Inferior parietal cortex (tissue), 1 donor: ENCODE results near the gene TSPAN33.
"Not testable (repeated sequence)": the region's sequence is repeated elsewhere in the genome, so short reads cannot be mapped to it uniquely, and the experiment has no call there.

ENCODE experiments used
- DNase-seq: peaks from one replicate; pipeline ENCODE4 v3.0.0-alpha.2; 2016; ENCODE audit errors: extremely low spot score

Gene TSPAN33, protein sequence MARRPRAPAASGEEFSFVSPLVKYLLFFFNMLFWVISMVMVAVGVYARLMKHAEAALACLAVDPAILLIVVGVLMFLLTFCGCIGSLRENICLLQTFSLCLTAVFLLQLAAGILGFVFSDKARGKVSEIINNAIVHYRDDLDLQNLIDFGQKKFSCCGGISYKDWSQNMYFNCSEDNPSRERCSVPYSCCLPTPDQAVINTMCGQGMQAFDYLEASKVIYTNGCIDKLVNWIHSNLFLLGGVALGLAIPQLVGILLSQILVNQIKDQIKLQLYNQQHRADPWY

GRCh38 chr7:129144095-129144833 is at the start of gene TSPAN33:
TSS of gene TSPAN33 (plus strand) at chr7:129144707. CDS start at chr7:129144981, 274 bp downstream.
- peak; percentile 74 for DNase-seq

GRCh38 chr7:129095258-129095657 is 49.2 kb upstream of the TSPAN33 start:
- no peak for DNase-seq

DNA sequence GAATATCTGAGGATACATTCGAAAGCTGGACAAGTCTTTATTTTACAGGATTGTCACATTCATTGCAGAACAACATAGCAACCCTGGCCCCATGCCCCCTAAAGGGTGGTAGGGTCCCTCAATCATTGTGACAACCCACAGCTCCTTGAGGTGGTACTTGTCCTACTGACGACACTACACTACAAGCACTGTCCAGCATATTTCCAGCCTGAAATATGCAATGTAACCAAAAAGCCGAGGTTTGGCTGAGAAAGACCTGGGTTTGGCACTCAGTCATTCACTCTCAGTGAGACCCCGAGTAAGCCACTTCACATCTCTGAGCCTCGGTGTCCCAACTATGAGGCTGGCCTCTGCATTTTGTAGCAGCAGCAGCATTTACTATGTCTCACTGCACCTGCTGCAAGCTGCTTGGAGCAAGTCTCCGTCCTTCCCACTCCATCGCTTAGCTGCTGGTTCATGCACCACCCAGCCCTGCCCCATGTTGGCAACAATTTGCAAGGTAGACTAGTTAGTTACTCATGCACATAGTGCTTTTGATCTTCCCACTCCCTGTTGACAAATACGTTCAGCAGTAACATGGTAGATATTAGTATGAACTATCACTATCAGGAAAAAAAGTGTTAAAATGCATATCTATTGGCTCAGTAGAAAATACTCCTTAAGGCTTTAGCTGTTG is 46.0 kb upstream of the TSPAN33 start:
- no peak for DNase-seq

- DNase-seq: no peak
Measured at GRCh38 chr7:129100827-129101166, 43.7 kb upstream of the TSPAN33 start.

DNA sequence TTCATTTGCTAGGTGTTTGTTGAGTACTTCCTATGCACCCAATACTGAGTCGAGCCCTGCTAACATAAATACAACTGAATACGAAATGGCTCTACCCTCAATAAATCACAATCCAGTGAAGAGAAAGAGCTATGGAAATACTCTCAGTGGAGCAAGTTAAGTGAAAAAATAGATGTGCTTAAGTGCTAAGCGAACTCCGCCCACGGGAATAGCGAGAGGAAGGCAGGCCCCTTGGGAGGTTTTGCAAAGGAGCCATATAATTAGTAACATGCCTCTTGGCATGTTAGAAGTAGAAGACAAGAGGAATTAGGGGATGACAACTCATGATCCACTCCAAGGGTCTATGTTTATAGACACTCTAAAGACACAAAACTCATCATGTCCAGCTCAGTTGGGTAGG is 42.8 kb upstream of the TSPAN33 start:
- no peak for DNase-seq

- DNase-seq: no peak
Measured at GRCh38 chr7:129103561-129104324, 40.8 kb upstream of the TSPAN33 start.

GRCh38 chr7:129108581-129108980 is 35.9 kb upstream of the TSPAN33 start:
- no peak for DNase-seq

DNA sequence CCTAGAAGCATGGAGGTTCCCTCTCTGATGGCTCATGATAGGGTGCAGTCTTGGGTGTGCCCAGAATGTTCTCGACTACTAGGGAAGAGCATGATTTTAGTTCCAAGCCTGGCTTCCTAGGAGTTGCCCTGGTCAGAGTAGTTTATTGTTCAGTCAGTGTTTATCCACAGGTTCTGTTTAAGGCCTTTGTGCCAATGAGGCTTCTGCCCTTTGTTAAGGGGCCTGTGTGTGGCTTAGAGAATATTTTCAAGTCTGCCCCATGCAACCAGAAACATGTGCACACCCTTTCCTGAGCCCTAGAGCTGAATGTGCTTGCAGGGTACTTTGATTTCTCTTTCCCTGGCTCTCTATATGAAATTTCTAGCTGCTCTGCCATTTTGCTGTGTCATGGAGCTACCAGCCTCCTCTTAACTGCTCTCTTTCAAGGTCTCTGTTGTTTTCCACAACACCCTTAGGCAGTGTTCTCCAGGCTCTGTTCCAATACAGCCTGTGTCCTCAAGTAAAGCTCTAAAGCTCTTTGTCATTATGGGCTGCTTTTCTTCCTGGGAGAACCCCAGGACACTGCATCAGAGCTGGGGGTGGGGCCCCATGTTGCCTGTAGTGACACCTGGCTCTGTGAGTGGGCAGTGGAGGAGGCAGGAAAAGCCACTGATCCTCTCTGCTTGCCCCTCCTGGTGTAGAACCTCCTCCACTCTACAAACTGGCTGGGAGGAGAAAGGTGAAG is 34.1 kb upstream of the TSPAN33 start:
- no peak for DNase-seq

GRCh38 chr7:129110982-129111376 is 33.5 kb upstream of the TSPAN33 start:
- DNase-seq: no peak

- DNase-seq: no peak
Measured at GRCh38 chr7:129115676-129116075, 28.8 kb upstream of the TSPAN33 start.

DNA sequence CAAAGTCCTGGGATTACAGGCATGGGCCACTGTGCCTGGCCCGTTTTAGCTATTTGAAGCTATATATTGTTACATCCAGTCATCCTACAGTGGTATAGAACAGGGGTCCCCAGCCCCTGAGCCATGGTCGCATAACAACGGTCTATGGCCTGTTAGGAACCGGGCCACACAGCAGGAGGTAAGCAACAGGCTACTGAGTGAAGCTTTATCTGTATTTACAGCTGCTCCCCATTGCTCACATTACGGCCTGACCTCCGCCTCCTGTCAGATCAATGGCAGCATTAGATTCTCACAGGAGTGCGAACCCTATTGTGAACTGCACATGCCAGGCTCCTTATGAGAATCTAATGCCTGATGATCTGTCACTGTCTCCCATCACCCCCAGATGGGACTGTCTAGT is 26.3 kb upstream of the TSPAN33 start:
- no peak for DNase-seq

GRCh38 chr7:129118976-129119375 is 25.5 kb upstream of the TSPAN33 start:
- DNase-seq: no peak

GRCh38 chr7:129121501-129122077 is 22.9 kb upstream of the TSPAN33 start:
- not testable (repeated sequence) for DNase-seq

GRCh38 chr7:129122078-129122750 is 22.3 kb upstream of the TSPAN33 start:
- DNase-seq: no peak

- no peak for DNase-seq
Measured at GRCh38 chr7:129122751-129123509, 21.6 kb upstream of the TSPAN33 start.

- no peak for DNase-seq
Measured at GRCh38 chr7:129123510-129123857, 21.0 kb upstream of the TSPAN33 start.

DNA sequence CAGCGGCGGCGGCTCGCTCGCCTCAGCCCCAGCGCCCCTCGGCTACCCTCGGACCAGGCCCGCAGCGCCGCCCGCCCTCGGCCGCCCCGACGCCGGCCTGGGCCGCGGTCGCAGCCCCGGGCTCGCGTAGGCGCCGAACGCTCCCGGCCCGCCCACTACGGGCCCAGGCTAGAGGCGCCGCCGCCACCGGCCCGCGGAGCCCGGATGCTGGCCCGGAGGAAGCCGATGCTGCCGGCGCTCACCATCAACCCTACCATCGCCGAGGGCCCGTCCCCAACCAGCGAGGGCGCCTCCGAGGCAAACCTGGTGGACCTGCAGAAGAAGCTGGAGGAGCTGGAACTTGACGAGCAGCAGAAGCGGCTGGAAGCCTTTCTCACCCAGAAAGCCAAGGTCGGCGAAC is 18.2 kb upstream of the TSPAN33 start:
- DNase-seq: no peak

DNA sequence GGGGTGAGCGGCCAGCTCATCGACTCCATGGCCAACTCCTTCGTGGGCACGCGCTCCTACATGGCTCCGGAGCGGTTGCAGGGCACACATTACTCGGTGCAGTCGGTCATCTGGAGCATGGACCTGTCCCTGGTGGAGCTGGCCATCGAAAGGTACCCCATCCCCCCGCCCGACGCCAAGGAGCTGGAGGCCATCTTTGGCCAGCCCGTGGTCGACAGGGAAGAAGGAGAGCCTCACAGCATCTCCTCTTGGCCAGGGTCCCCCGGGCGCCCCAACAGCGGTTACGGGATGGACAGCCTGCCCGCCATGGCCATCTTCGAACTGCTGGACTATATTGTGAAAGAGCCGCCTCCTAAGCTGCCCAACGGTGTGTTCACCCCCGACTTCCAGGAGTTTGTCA is 17.4 kb upstream of the TSPAN33 start:
- DNase-seq: no peak

DNA sequence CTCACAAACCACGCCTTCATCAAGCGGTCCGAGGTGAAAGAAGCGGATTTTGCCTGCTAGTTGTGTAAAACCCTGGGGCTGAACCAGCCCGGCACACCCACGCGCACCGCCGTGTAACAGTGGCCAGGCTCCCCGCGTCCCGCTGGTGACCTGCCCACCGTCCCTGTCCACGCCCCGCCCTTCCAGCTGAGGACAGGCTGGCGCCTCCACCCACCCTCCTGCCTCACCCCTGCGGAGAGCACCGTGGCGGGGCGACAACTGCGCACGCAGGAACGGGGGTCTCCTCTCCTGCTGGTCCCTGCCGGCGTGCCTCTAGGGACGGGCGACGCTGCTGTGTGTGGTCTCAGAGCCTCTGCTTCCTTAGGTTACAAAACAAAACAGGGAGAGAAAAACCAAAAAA is 16.9 kb upstream of the TSPAN33 start:
- no peak for DNase-seq
